ENCODE results near the gene ACAD9.

Gene ACAD9

DNA sequence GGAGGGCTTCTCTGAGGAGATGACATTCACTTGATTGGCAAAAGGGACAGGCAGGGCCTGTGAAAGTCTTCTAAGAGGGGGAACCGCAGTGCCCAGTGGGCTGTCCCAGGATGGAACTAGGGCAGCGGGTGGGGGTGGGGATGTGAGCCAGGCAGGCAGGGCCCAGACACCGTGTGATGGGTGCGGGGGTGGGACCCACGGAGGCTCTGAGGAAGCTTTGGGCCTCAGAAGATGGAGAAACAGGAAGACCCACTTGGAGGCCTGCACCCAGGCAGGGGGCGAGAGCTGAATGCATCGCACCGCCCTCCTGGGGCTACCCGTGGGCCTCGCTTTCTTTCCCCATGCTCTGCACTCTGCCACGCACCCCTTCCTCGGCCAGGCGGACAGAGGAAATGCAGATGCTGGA, 32.9 kb upstream of the ACAD9 start:
- no peak overlapping the region for H3K9ac ChIP-seq (ENCODE audit: low read depth in 1 of 2, low read length in 2 of 2)

DNA sequence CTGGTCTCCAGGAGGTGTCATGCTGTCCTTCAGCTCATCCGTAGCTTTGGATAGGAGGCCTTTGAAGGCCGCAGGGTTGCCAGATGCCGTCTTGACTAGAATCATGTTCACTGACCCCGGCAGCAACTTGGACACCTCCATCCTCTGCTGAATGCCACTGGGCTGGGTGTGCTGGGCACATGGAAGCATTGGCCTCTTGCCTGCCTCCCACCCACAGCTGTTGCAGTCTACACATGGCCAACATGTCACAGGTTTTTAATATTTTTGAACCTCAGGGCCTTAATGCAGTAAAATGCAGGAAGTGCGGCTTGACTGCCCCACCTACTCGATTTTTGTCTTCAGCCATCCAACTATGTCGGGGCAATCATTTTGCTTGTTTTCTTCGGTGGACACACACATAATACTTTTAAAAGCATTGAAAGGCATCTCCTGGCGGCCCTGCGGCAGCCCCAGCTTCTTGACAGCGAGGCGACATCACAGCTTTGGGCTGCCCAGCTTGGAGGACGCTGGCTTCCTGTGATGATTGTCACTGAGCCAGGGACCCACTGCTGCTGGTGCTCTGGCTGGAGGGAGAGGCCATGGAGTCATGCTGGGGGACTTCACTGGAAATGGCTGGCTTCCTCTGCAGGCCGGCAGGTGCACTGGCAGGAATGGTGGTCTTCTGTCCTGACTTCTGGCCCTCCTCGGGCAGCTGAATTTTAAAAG, 31.6 kb upstream of the ACAD9 start:
- Histone ChIP-seq H3K36me3 (ENCODE audit: control insufficient read depth in 2 of 2, insufficient read depth in 2 of 2, low read length in 2 of 2) (no peaks in the 10 kb centered on the region), H3K27ac (ENCODE audit: low read depth in 2 of 2, low read length in 2 of 2) (no peak overlapping the region), H3K27me3 (ENCODE audit: control insufficient read depth in 2 of 2, insufficient read depth in 2 of 2, low read length in 2 of 2) (no peaks in the 10 kb centered on the region), H3K9me3 (ENCODE audit: control insufficient read depth in 2 of 2, low read length in 2 of 2) (no peaks in the 10 kb centered on the region), H3K9ac (ENCODE audit: low read depth in 1 of 2, low read length in 2 of 2) (no peak overlapping the region), H3K4me3 (ENCODE audit: low read length in 2 of 2) (no peak overlapping the region), H3K4me1 (ENCODE audit: control insufficient read depth in 2 of 2, insufficient read depth in 2 of 2, low read length in 2 of 2) (peaks cover 6 to 10% of the 10 kb centered on the region in 2 donors)

More for the DNA sequence above, 32.9 kb upstream of the ACAD9 start:
- H3K27ac ChIP-seq (ENCODE audit: low read depth in 2 of 2, low read length in 2 of 2) = no peak overlapping the region
- no peak overlapping the region for H3K4me3 ChIP-seq (ENCODE audit: low read length in 2 of 2)
- no peaks in the 10 kb centered on the region for H3K9me3 ChIP-seq (ENCODE audit: control insufficient read depth in 2 of 2, low read length in 2 of 2)
- no peaks in the 10 kb centered on the region for H3K36me3 ChIP-seq (ENCODE audit: control insufficient read depth in 2 of 2, insufficient read depth in 2 of 2, low read length in 2 of 2)
- peaks cover 6 to 10% of the 10 kb centered on the region in 2 donors for H3K4me1 ChIP-seq (ENCODE audit: control insufficient read depth in 2 of 2, insufficient read depth in 2 of 2, low read length in 2 of 2)
- no peaks in the 10 kb centered on the region for H3K27me3 ChIP-seq (ENCODE audit: control insufficient read depth in 2 of 2, insufficient read depth in 2 of 2, low read length in 2 of 2)

DNA sequence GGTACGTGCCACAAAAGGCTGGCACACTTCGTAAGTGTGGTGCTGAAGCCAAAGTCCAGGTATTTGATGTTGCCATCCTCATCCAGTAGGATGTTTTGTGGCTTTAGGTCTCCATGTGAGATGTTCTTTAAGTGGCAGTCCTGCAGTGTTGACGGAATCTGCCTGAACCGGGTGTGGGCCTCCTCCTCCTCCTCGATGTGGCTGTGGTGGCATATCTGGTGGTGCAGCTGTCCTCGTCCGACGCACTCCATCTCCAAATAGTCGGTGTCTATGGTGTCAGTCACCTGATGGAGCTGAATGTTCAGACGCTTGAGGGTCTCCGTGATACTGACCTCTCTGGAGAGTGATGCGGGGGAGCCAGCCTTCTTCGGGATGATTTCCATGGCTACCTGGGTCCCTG, 30.5 kb upstream of the ACAD9 start:
- Histone ChIP-seq H3K9ac (ENCODE audit: low read depth in 1 of 2, low read length in 2 of 2) (no peak overlapping the region), H3K27me3 (ENCODE audit: control insufficient read depth in 2 of 2, insufficient read depth in 2 of 2, low read length in 2 of 2) (no peaks in the 10 kb centered on the region), H3K4me3 (ENCODE audit: low read length in 2 of 2) (no peak overlapping the region), H3K4me1 (ENCODE audit: control insufficient read depth in 2 of 2, insufficient read depth in 2 of 2, low read length in 2 of 2) (peaks cover 6 to 10% of the 10 kb centered on the region in 2 donors), H3K36me3 (ENCODE audit: control insufficient read depth in 2 of 2, insufficient read depth in 2 of 2, low read length in 2 of 2) (no peaks in the 10 kb centered on the region), H3K27ac (ENCODE audit: low read depth in 2 of 2, low read length in 2 of 2) (no peak overlapping the region), H3K9me3 (ENCODE audit: control insufficient read depth in 2 of 2, low read length in 2 of 2) (peaks cover 0 to 1% of the 10 kb centered on the region in 2 donors)

DNA sequence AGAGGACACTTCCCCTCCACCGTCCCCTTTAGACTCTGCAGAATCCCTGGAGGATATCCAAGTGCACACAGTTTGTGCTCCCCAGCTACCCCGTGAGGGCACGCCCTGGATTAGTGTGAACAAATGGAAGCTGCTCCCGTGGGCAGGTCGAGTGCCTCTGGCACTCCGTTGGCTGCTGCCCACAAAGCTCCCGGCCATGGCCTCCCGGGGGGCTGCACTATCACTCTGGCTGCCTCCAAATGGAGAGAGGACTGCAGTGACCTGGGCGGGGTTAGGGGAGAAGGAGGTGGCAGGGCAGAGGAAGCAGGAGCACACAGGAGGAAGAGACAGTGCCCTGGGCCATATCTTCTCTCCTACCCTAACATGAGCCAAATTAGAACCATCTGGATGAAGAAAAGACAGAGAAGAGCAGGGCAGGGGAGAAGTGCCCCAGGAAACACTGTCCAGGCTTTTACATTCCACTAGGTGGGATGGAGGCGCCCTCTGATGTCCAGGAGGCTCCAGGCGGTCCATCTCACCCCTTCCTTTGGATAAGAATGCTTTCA, 29.4 kb upstream of the ACAD9 start:
- H3K4me1 ChIP-seq (ENCODE audit: control insufficient read depth in 2 of 2, insufficient read depth in 2 of 2, low read length in 2 of 2) = peaks cover 6 to 10% of the 10 kb centered on the region in 2 donors
- no peak overlapping the region for H3K9ac ChIP-seq (ENCODE audit: low read depth in 1 of 2, low read length in 2 of 2)
- H3K36me3 ChIP-seq (ENCODE audit: control insufficient read depth in 2 of 2, insufficient read depth in 2 of 2, low read length in 2 of 2) = no peaks in the 10 kb centered on the region
- peaks cover 0 to 5% of the 10 kb centered on the region in 2 donors for H3K9me3 ChIP-seq (ENCODE audit: control insufficient read depth in 2 of 2, low read length in 2 of 2)
- H3K27ac ChIP-seq (ENCODE audit: low read depth in 2 of 2, low read length in 2 of 2) = no peak overlapping the region
- H3K27me3 ChIP-seq (ENCODE audit: control insufficient read depth in 2 of 2, insufficient read depth in 2 of 2, low read length in 2 of 2) = no peaks in the 10 kb centered on the region
- H3K4me3 ChIP-seq (ENCODE audit: low read length in 2 of 2) = no peak overlapping the region

DNA sequence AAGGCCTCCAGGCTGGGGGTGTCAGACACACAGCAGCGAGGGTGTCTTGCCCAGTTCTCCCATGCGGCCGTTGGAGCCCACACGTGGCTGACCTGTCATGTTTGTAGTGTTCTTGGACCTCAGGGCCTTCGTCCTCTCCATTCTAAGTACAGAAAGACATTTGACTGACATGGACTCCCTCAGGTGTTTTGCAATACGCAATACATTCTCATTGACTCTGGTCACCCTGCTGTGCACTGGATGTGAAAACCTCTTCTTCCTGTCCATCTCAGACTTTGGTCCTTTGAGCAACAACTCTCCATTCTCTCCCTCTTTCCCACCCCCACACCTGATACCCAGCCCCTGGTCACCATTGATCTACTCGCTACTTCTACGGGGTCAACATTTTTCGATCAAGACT, 28.9 kb upstream of the ACAD9 start:
- H3K27me3 ChIP-seq (ENCODE audit: control insufficient read depth in 2 of 2, insufficient read depth in 2 of 2, low read length in 2 of 2) = no peaks in the 10 kb centered on the region
- no peak overlapping the region for H3K9ac ChIP-seq (ENCODE audit: low read depth in 1 of 2, low read length in 2 of 2)
- no peak overlapping the region for H3K4me3 ChIP-seq (ENCODE audit: low read length in 2 of 2)
- peaks cover 0 to 5% of the 10 kb centered on the region in 2 donors for H3K9me3 ChIP-seq (ENCODE audit: control insufficient read depth in 2 of 2, low read length in 2 of 2)
- no peak overlapping the region for H3K27ac ChIP-seq (ENCODE audit: low read depth in 2 of 2, low read length in 2 of 2)
- peaks cover 1 to 6% of the 10 kb centered on the region in 2 donors for H3K4me1 ChIP-seq (ENCODE audit: control insufficient read depth in 2 of 2, insufficient read depth in 2 of 2, low read length in 2 of 2)
- no peaks in the 10 kb centered on the region for H3K36me3 ChIP-seq (ENCODE audit: control insufficient read depth in 2 of 2, insufficient read depth in 2 of 2, low read length in 2 of 2)

DNA sequence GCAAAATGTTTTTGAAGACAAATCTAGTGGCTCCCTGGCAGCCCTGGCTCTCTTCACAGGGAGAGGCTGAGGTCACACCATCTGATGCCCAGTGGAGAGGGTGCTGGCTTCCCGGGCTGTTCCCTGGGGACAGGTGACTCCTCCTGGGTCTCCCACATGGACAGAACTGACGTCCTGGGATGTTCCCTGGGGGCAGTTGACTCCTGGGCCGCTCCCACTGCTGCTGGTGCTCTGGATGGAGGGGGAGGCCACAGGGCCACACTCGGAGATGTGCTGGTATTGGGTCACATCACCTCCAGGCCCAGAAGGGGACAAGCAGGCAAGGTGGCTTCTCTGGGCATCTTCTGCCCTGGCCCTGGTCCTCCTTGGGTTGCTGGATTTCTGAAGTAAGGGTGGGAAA, 27.8 kb upstream of the ACAD9 start:
- H3K36me3 ChIP-seq (ENCODE audit: control insufficient read depth in 2 of 2, insufficient read depth in 2 of 2, low read length in 2 of 2) = no peaks in the 10 kb centered on the region
- no peaks in the 10 kb centered on the region for H3K4me1 ChIP-seq (ENCODE audit: control insufficient read depth in 2 of 2, insufficient read depth in 2 of 2, low read length in 2 of 2)
- peaks cover 0 to 7% of the 10 kb centered on the region in 2 donors for H3K9me3 ChIP-seq (ENCODE audit: control insufficient read depth in 2 of 2, low read length in 2 of 2)
- H3K27me3 ChIP-seq (ENCODE audit: control insufficient read depth in 2 of 2, insufficient read depth in 2 of 2, low read length in 2 of 2) = no peaks in the 10 kb centered on the region
- H3K27ac ChIP-seq (ENCODE audit: low read depth in 2 of 2, low read length in 2 of 2) = no peak overlapping the region
- H3K4me3 ChIP-seq (ENCODE audit: low read length in 2 of 2) = no peak overlapping the region
- H3K9ac ChIP-seq (ENCODE audit: low read depth in 1 of 2, low read length in 2 of 2) = no peak overlapping the region

DNA sequence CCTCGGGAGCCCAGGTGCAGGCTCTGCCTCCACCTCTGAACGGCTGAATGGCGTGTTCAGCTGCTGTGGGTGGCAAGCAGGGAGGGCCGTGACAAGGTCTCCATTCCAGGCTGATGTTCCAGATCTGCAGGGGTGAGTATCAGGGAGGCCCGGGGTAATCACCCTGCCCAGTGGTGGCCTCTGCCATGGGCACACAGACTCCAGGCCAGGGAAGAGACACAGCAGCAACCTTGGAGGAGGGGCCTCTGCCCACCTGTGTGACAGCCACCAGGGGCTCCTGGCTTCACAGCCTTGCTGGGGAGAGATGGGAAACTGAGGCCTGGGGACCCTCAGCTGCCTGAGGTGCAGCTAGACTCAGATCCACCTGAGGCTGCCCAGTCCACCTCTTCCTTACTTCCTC, 25.6 kb upstream of the ACAD9 start:
- no peaks in the 10 kb centered on the region for H3K36me3 ChIP-seq (ENCODE audit: control insufficient read depth in 2 of 2, insufficient read depth in 2 of 2, low read length in 2 of 2)
- H3K4me1 ChIP-seq (ENCODE audit: control insufficient read depth in 2 of 2, insufficient read depth in 2 of 2, low read length in 2 of 2) = no peaks in the 10 kb centered on the region
- H3K9ac ChIP-seq (ENCODE audit: low read depth in 1 of 2, low read length in 2 of 2) = no peak overlapping the region
- no peak overlapping the region for H3K4me3 ChIP-seq (ENCODE audit: low read length in 2 of 2)
- H3K9me3 ChIP-seq (ENCODE audit: control insufficient read depth in 2 of 2, low read length in 2 of 2) = peaks cover 4 to 10% of the 10 kb centered on the region in 2 donors
- no peaks in the 10 kb centered on the region for H3K27me3 ChIP-seq (ENCODE audit: control insufficient read depth in 2 of 2, insufficient read depth in 2 of 2, low read length in 2 of 2)
- H3K27ac ChIP-seq (ENCODE audit: low read depth in 2 of 2, low read length in 2 of 2) = no peak overlapping the region

DNA sequence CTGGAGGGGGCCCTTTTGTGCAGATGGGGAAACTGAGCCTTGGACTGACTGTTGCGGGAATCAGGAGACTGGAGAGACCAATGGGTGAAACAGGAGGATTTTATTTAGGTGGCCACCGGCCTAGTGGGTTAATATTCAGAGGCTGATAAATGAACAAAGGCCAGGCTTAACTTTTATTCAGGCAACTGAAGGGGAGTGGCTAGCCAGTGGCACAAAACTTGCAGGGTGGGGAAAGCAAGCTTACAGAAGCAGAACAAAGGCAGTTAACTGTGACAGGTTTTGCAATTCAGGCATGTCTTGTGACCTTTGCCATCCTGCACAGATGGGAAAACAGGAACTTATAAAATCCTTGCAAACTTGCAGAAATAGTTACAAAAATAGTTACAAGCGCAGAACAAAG, 24.9 kb upstream of the ACAD9 start:
- H3K9me3 ChIP-seq (ENCODE audit: control insufficient read depth in 2 of 2, low read length in 2 of 2) = peaks cover 9 to 16% of the 10 kb centered on the region in 2 donors
- H3K9ac ChIP-seq (ENCODE audit: low read depth in 1 of 2, low read length in 2 of 2) = no peak overlapping the region
- H3K27me3 ChIP-seq (ENCODE audit: control insufficient read depth in 2 of 2, insufficient read depth in 2 of 2, low read length in 2 of 2) = no peaks in the 10 kb centered on the region

DNA sequence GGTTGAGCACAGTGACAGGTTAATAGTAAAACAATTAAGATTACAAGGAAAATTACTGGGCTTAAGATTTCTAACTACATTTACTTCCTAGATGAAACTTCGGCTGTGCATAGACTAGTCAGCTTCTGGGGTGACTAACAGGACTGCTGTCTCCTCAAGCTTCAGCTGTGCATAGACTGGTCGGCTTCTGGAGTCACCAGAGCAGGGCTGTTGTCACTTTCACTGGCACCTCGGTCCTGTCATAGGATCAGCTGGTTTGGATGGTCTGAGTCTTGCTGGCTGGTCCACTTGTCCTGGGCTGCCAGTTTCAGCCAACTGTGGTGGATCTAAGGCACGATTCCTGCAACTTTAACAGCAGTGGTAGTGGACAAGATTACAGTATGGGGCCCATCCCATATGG, 23.9 kb upstream of the ACAD9 start:
- Histone ChIP-seq H3K9ac (ENCODE audit: low read depth in 1 of 2, low read length in 2 of 2) (no peak overlapping the region), H3K27ac (ENCODE audit: low read depth in 2 of 2, low read length in 2 of 2) (no peak overlapping the region), H3K4me3 (ENCODE audit: low read length in 2 of 2) (no peak overlapping the region), H3K4me1 (ENCODE audit: control insufficient read depth in 2 of 2, insufficient read depth in 2 of 2, low read length in 2 of 2) (no peaks in the 10 kb centered on the region), H3K36me3 (ENCODE audit: control insufficient read depth in 2 of 2, insufficient read depth in 2 of 2, low read length in 2 of 2) (no peaks in the 10 kb centered on the region), H3K27me3 (ENCODE audit: control insufficient read depth in 2 of 2, insufficient read depth in 2 of 2, low read length in 2 of 2) (no peaks in the 10 kb centered on the region), H3K9me3 (ENCODE audit: control insufficient read depth in 2 of 2, low read length in 2 of 2) (peaks cover 9 to 22% of the 10 kb centered on the region in 2 donors)

More for the DNA sequence above, 24.9 kb upstream of the ACAD9 start:
- Histone ChIP-seq H3K27ac (ENCODE audit: low read depth in 2 of 2, low read length in 2 of 2) (no peak overlapping the region), H3K4me1 (ENCODE audit: control insufficient read depth in 2 of 2, insufficient read depth in 2 of 2, low read length in 2 of 2) (no peaks in the 10 kb centered on the region), H3K4me3 (ENCODE audit: low read length in 2 of 2) (no peak overlapping the region), H3K36me3 (ENCODE audit: control insufficient read depth in 2 of 2, insufficient read depth in 2 of 2, low read length in 2 of 2) (no peaks in the 10 kb centered on the region)

DNA sequence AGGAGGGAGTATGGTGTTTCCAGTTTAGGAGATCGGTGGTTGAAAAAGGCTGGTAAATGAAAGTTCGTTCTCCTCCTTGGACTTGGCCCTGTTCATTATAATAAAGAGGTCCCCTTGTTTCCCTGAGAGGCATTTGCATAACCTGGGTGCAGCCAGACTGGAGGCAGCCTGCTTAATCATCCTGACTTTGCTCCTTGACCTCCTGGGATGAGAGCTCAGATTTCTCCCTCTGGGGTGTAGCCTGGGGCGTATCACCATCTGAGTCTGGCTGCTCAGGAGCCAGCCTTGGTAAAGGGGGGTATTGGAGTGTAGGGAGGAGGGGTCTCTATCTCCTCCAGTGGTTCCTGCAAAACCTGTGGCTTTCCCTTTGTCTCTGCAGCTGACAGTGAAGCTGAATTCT, 21.3 kb upstream of the ACAD9 start:
- no peak overlapping the region for H3K9ac ChIP-seq (ENCODE audit: low read depth in 1 of 2, low read length in 2 of 2)
- no peak overlapping the region for H3K27ac ChIP-seq (ENCODE audit: low read depth in 2 of 2, low read length in 2 of 2)
- no peak overlapping the region for H3K4me3 ChIP-seq (ENCODE audit: low read length in 2 of 2)
- H3K4me1 ChIP-seq (ENCODE audit: control insufficient read depth in 2 of 2, insufficient read depth in 2 of 2, low read length in 2 of 2) = no peaks in the 10 kb centered on the region
- peaks cover 9 to 22% of the 10 kb centered on the region in 2 donors for H3K9me3 ChIP-seq (ENCODE audit: control insufficient read depth in 2 of 2, low read length in 2 of 2)
- H3K36me3 ChIP-seq (ENCODE audit: control insufficient read depth in 2 of 2, insufficient read depth in 2 of 2, low read length in 2 of 2) = no peaks in the 10 kb centered on the region
- H3K27me3 ChIP-seq (ENCODE audit: control insufficient read depth in 2 of 2, insufficient read depth in 2 of 2, low read length in 2 of 2) = no peaks in the 10 kb centered on the region

Data from mucosa of rectum (tissue), 2 donors.